ENCODE measurements around the gene FASTKD2.

FASTKD2 gene

DNA sequence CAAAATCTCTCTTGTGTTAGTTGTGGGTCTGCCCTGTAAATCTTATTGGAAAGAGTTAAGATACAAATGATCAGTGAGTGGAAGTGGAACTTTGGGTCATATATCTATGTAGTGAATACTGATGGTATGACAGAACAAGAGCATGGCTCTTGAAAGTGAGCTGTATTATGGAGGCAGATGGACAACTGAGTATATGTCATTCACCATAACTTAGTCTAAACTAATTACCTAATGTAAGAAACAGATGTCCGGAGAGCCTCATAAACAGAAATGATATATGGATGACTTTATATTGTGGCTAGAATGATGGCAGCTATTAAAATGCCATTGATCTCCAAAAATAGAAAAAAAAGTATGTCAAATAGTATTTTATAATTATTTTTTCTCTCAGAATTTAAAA is 72.4 kb downstream of the FASTKD2 start:
- DNase-seq (ENCODE audit: low spot score) = no peak

DNA sequence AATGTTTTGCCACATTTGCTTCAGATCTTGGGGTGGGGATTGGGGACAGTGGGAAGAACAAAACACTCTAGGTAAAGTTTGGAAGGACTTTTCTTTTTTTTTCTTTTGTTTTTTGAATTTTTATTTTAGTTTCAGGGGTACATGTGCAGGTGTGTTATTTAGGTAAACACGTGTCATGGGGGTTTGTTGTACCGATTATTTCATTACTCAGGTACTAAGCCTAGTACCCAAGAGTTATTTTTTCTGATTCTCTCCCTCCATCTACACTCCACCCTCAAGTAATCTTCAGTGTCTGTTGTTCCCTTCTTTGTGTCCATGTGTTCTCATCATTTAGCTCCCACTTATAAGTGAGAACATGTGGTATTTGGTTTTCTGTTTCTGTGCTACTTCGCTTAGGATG is 73.3 kb downstream of the FASTKD2 start:
- DNase-seq (ENCODE audit: low spot score) = no peak

DNA sequence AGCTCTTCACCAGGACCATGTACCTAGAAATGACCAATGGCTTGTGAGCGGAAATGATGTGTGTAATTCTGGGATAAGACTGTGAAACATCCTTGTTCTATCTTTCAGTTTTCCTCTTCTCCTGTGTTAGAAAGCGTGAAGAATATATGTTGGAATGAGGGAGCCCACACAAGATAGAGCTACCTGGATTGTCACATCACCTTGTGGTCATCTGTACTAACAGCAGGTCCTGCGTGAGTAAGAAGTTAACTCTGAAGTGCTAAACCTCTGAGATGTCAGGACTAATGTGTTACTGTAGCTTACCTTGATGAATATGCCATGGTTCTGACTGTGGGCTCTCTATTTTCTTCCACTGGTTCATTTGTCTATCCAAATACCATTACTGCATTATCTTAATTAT is 75.6 kb downstream of the FASTKD2 start:
- no peak for DNase-seq (ENCODE audit: low spot score)

All from CD4-positive, alpha-beta T cell treated with Interleukin-6 at 100 ng/mL for 8 hours (primary cell).